ENCODE results near the gene STMP1.

- TF ChIP-seq EZH2 (IDR thresholded peaks at IDR 0.05; ENCODE audit: low read depth, low read length, severe bottlenecking) (no peak), RAD21 (IDR thresholded peaks at IDR 0.05 in 1 of 2, conservative IDR thresholded peaks at IDR 0.05 in 1 of 2; ENCODE audit: low read depth in 2 of 2, low read length in 2 of 2) (no peak), POLR2A (IDR thresholded peaks at IDR 0.05; ENCODE audit: control extremely low read depth in 1 of 2, low read depth in 2 of 2, low read length in 2 of 2) (no peak), POLR2AphosphoS5 (IDR thresholded peaks at IDR 0.05; ENCODE audit: low read depth, low read length) (no peak), CTCF (IDR thresholded peaks at IDR 0.05; ENCODE audit: control extremely low read depth in 1 of 3, insufficient read depth in 1 of 3, low read depth in 1 of 3, low read length in 3 of 3) (no peak), RXRA (IDR thresholded peaks at IDR 0.05; ENCODE audit: insufficient read depth, low read depth, low read length) (no peak), HDAC2 (IDR thresholded peaks at IDR 0.05; ENCODE audit: borderline replicate concordance in 1 of 2, low read depth in 2 of 2, low read length in 2 of 2) (no peak), TAF1 (IDR thresholded peaks at IDR 0.05; ENCODE audit: low read depth, low read length) (no peak), EP300 (IDR thresholded peaks at IDR 0.05; ENCODE audit: borderline replicate concordance in 1 of 2, low read depth in 2 of 2, low read length in 2 of 2) (no peak), CHD2 (IDR thresholded peaks at IDR 0.05; ENCODE audit: low read length) (no peak), RBBP5 (IDR thresholded peaks at IDR 0.05; ENCODE audit: borderline replicate concordance, low read depth, low read length) (no peak), MAX (IDR thresholded peaks at IDR 0.05) (no peak), EGR1 (IDR thresholded peaks at IDR 0.05; ENCODE audit: borderline replicate concordance, low read depth, low read length) (no peak)
These were observed 3.0 kb upstream of the STMP1 start for GRCh38 chr7:135659159-135659846.

All from H1 (cell line).